Endometrial microvascular endothelial cells (primary cell): ENCODE measurements around the gene TXLNA. TPM values are rescaled to one million over a fixed set of nuclear protein-coding genes. Genes with fewer than 3 reads are reported as not detected.

ENCODE experiments used
- in situ Hi-C: cut with HindIII; loops from 2 replicates; pipeline ENCODE4 v1.10.0; 2017; ENCODE audit warnings: low sequenced_read_pairs, low pct_unique_long_range_greater_than_20kb; ENCODE audit errors: inconsistent ontology term
- total RNA-seq: library from RNA; depleted of rRNA; stranded (reverse); fragments of >200 nt; gene quantifications from one replicate; pipeline ENCODE4 v1.2.3, GENCODE V29; 2015; ENCODE audit errors: inconsistent ontology term

The TXLNA gene
- total RNA-seq, 1 donor from 2014 or later = 69.8 TPM

DNA sequence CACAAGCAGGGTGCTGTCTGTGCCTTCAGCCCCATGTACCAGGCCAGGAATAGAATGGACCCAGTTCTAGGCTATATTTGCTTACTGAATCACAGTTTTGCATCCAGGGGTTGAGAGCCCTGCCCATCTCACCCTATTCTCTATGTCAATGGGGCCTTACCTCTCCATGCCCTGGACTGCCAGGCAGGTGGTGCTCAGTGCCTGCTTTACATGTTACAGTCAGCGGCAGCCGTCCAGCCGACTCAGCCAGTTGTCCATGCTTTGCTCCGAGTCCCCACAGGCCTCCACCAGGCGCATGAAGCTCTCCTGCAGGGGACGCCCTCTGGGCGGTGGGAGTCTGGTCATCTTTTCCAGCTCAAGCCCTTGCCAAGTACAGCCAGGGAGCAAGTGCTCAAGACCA, 55.3 kb downstream of the TXLNA start:
- in situ Hi-C loops = no loop called here

DNA sequence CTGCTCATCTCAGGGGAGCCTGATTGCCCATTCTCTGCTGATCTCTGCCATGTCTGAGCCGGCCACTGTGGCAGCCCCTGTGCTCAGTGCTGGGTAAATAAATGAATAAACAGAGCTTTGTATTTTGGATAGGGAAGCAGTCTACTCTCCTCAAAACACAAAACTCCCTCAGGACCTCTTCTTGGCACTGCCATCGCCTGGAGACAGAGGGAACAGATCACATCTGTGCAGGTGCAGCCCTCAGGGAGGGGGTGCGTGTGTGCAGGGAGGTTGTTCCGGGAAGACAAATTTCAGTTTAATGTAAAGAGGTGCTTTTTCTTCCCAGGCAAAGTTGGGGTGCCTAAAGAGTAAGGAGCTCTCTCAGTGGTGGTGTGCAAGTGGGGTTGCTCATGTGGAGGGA, 59.9 kb downstream of the TXLNA start:
- in situ Hi-C loops = no loop called here

DNA sequence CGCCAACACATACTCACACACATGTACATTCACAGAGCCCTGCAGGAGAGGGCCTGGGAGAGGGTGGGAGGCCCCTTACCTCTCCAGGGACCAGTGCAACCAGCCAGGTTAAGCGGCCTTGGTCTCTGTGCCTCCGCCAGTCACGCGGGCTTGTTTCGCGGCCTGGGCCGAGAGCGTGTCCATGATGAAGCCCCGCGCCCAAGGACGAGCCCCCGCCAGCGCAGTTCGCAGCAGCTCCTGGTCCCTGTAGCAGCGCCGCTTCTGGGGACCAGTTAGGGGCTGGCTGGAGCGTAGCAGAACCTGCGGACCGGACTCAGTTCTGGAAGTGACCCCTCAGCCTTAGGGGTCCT, 60.3 kb downstream of the TXLNA start:
- in situ Hi-C loops = loop anchor here (10.0 kb wide), 1 partner anchor 85 kb away; no protein-coding TSS in a partner anchor

DNA sequence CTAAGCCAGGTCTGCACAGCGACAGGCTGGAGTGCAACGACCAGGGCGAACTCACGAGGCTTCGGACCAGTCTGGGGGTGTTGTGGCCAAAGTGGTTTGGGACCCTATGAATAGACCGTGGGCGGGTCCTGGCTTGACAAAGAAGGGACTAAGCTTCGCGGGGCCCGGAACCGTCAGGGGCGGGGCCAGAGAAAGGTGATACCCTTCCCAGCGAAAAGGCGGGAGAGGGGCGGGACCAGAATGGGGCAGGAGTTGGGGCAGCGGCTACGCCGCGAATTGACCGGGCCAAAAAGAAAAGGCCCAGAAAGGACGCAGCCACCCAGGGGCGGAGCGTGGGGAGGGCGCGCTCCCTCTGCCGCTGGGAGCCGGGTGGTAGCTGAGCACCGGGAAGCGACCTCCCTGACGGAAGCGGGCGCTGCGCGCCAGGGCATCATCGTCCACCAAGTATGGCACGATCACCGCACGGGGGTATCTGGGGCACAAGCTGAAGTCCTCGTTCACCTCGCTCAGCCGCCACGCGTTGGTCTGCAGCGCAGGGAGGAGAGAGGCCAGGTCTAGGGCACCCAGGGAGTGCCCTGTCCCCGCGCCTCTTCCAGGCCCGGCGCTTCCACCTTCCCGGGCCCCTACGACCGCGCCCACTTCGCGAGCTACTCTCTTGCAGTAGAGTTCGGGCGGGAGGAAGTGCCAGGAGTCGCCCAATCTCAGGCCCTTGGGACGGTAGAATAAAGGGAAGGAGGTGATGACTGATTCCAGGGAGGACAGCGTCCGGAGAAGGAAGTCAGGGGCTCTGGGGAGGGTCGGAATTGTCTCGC, 60.9 kb downstream of the TXLNA start:
- in situ Hi-C loops = loop anchor here (10.0 kb wide), 1 partner anchor 84 kb away; no protein-coding TSS in a partner anchor

DNA sequence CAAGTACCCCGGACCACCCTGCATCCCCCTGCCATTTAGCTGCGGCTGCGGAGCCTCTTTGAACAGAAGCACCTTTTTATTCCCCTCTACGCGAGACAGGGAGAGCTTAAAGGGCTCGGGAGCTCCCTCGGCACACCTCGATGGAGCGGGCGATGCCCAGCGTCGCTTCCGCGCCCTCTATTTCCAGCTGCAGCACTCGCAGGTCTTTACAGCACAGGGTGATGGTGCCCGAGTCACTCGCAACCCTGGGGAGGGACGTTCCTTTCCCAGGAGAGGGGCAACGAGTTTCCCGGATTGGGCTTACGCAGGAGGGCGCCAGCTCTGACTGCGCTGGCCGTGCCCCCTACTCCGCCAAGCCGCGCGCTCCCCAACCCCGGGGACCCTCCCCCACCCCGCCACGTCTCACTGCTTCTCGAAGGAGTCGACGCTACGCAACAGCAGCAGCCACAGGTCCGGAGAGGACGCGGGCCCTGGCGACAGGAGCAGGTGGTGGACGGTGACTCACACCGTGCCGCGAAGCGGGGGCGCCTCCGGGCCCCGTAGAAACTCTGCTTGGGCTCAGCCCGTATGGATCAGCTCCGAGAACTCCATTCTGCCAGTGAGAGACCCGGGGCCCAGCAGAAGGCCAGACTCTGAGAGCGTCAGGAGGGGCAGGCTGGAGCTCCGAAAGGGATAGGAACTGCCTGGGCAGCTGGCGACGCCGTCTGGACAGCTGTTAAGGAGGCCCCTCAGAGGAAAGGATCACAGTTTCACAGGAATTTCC, 61.7 kb downstream of the TXLNA start:
- in situ Hi-C loops = loop anchor here (10.0 kb wide), 1 partner anchor 84 kb away; no protein-coding TSS in a partner anchor

DNA sequence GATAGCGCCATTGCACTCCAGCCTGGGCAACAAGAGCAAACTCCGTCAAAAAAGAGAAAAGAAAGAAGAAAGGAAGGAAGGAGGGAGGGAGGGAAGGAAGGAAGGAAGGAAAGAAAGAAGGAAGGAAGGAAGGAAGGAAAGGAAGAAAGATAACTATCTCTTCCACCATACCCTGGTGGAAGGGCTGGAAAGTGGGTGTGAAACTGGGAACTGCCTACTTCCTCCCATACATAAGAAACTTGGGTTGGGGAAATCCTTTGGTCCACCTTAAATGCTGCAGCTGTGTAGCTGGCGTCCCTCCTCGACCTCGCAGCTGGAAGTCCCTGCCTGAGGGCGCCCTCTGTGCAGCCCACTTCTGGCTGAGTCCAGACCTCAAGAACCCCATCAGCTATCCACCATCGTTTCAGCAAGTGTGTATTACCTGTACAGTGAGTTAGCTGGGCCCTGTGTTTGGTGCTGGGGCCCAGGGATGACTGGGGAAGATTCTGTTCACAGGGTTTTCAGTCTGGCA, 62.9 kb downstream of the TXLNA start:
- in situ Hi-C loops = loop anchor here (10.0 kb wide), 1 partner anchor 82 kb away; no protein-coding TSS in a partner anchor

- in situ Hi-C loops = loop anchor here (10.0 kb wide), 1 partner anchor 78 kb away; no protein-coding TSS in a partner anchor
Observed at GRCh38 chr1:32246888-32247273, 67.4 kb downstream of the TXLNA start, which contains the start of gene FAM167B. FAM167B (plus strand) TSS chr1:32247222; CDS start chr1:32247422, 200 bp downstream.

GRCh38 chr1:32247452-32247851, 68.0 kb downstream of the TXLNA start:
- in situ Hi-C loops = loop anchor here (10.0 kb wide), 1 partner anchor 77 kb away; no protein-coding TSS in a partner anchor

Other genes with a start within 250 kb of the TXLNA start
- 293 TPM for gene PTP4A2, start 241.3 kb upstream of the TXLNA start, total RNA-seq
- 106 TPM for gene KHDRBS1, start 165.8 kb upstream of the TXLNA start, total RNA-seq
- 19.7 TPM for gene TMEM39B, start 106.7 kb upstream of the TXLNA start, total RNA-seq
- gene KPNA6, start 71.6 kb upstream of the TXLNA start, total RNA-seq = 52.8 TPM
- gene CCDC28B, start 20.9 kb downstream of the TXLNA start, total RNA-seq = 6.9 TPM
- 1.2 TPM for gene IQCC, start 26.0 kb downstream of the TXLNA start, total RNA-seq
- gene DCDC2B, start 29.4 kb downstream of the TXLNA start, total RNA-seq = not detected
- gene TMEM234, start 42.7 kb downstream of the TXLNA start, total RNA-seq = 16.3 TPM
- 474 TPM for gene EIF3I, start 42.7 kb downstream of the TXLNA start, total RNA-seq
- gene FAM167B, start 67.5 kb downstream of the TXLNA start, total RNA-seq = 9.3 TPM
- gene LCK, start 71.6 kb downstream of the TXLNA start, total RNA-seq = not detected
- gene HDAC1, start 112.4 kb downstream of the TXLNA start, total RNA-seq = 173 TPM
- 70.8 TPM for gene MARCKSL1, start 156.6 kb downstream of the TXLNA start, total RNA-seq
- 1.6 TPM for gene FAM229A, start 182.8 kb downstream of the TXLNA start, total RNA-seq
- gene TSSK3, start 182.9 kb downstream of the TXLNA start, total RNA-seq = not detected
- gene BSDC1, start 214.8 kb downstream of the TXLNA start, total RNA-seq = 67.0 TPM